ENCODE results near the gene SH3PXD2A. TPM values are rescaled to one million over a fixed set of nuclear protein-coding genes. Genes with fewer than 3 reads are reported as not detected.
A peak's percentile ranks its signal among the peaks of the same experiment; 100 is the strongest.

The SH3PXD2A gene
- total RNA-seq, 4 donors from 2014 or later = 6.2 to 16.8 (median 11.4) TPM

GRCh38 chr10:103592186-103593021, 263.0 kb downstream of the SH3PXD2A start:
- no peaks in the 10 kb centered on the region for H3K9me3 ChIP-seq
- intact Hi-C loops (cut with DNase I; ENCODE audit: low total_unique reads) (loop anchor here (2.0 to 5.0 kb wide), 2 partner anchors 110 to 176 kb away; no protein-coding TSS in a partner anchor), in situ Hi-C loops (cut with MboI; ENCODE audit: low sequenced_read_pairs in 4 of 4) (loop anchor here in 2 of 4 donors (25.0 kb wide), 2 partner anchors 180 to 270 kb away; partner anchors contain the start of gene SH3PXD2A (in 1 of the 2))
- H3K4me1 ChIP-seq = peaks cover 9 to 13% of the 10 kb centered on the region in 2 donors
- TF ChIP-seq CTCF (IDR thresholded peaks at IDR 0.05 in 4 of 5, conservative IDR thresholded peaks at IDR 0.05 in 1 of 5) = peak; percentile 55 to 78 (median 64)
- no peak for TF ChIP-seq POLR2A (IDR thresholded peaks at IDR 0.05)
- ATAC-seq (peak; percentile 51 to 63), DNase-seq (peak in 1 of 2 donors; percentile 50)
- no peaks in the 10 kb centered on the region for H3K27me3 ChIP-seq
- H3K36me3 ChIP-seq = no peaks in the 10 kb centered on the region
- H3K27ac ChIP-seq = peak overlapping the region in 1 of 4 donors; percentile 22
- no peak overlapping the region for H3K4me3 ChIP-seq

- TF ChIP-seq CTCF (IDR thresholded peaks at IDR 0.05 in 4 of 5, conservative IDR thresholded peaks at IDR 0.05 in 1 of 5) (no peak), POLR2A (IDR thresholded peaks at IDR 0.05) (no peak)
- Histone ChIP-seq H3K36me3 (no peaks in the 10 kb centered on the region), H3K9me3 (no peaks in the 10 kb centered on the region), H3K4me3 (no peak overlapping the region), H3K4me1 (peaks cover 0 to 17% of the 10 kb centered on the region in 2 donors), H3K27me3 (no peaks in the 10 kb centered on the region), H3K27ac (no peak overlapping the region)
- ATAC-seq = peak in 1 of 2 donors; percentile 17
- in situ Hi-C loops (cut with MboI; ENCODE audit: low sequenced_read_pairs in 4 of 4) = loop anchor here in 2 of 4 donors (25.0 kb wide), 2 partner anchors 179 to 271 kb away; partner anchors contain the start of gene SH3PXD2A (in 1 of the 2)
- intact Hi-C loops (cut with DNase I; ENCODE audit: low total_unique reads) = loop anchor here (5.0 kb wide), 1 partner anchor 109 kb away; no protein-coding TSS in a partner anchor
- no peak for DNase-seq
Observed at GRCh38 chr10:103590744-103591291, 264.6 kb downstream of the SH3PXD2A start.

GRCh38 chr10:103590060-103590459, 265.3 kb downstream of the SH3PXD2A start:
- DNase-seq (no peak), ATAC-seq (no peak)
- Histone ChIP-seq H3K36me3 (no peaks in the 10 kb centered on the region), H3K27me3 (no peaks in the 10 kb centered on the region), H3K4me1 (peaks cover 0 to 17% of the 10 kb centered on the region in 2 donors), H3K9me3 (no peaks in the 10 kb centered on the region), H3K27ac (no peak overlapping the region), H3K4me3 (no peak overlapping the region)
- TF ChIP-seq POLR2A (IDR thresholded peaks at IDR 0.05) (no peak), CTCF (IDR thresholded peaks at IDR 0.05 in 4 of 5, conservative IDR thresholded peaks at IDR 0.05 in 1 of 5) (no peak)
- in situ Hi-C loops (cut with MboI; ENCODE audit: low sequenced_read_pairs in 4 of 4) = loop anchor here in 2 of 4 donors (25.0 kb wide), 2 partner anchors 178 to 272 kb away; partner anchors contain the start of gene SH3PXD2A (in 1 of the 2)
- intact Hi-C loops (cut with DNase I; ENCODE audit: low total_unique reads) = loop anchor here (5.0 kb wide), 1 partner anchor 108 kb away; no protein-coding TSS in a partner anchor

GRCh38 chr10:103589074-103589630, 266.2 kb downstream of the SH3PXD2A start:
- no peak for DNase-seq
- H3K36me3 ChIP-seq = no peaks in the 10 kb centered on the region
- ATAC-seq = no peak
- H3K9me3 ChIP-seq = no peaks in the 10 kb centered on the region
- no peak overlapping the region for H3K4me3 ChIP-seq
- H3K27ac ChIP-seq = no peak overlapping the region
- in situ Hi-C loops (cut with MboI; ENCODE audit: low sequenced_read_pairs in 4 of 4) = loop anchor here in 2 of 4 donors (25.0 kb wide), 2 partner anchors 177 to 273 kb away; partner anchors contain the start of gene SH3PXD2A (in 1 of the 2)
- no peaks in the 10 kb centered on the region for H3K27me3 ChIP-seq
- peaks cover 0 to 17% of the 10 kb centered on the region in 2 donors for H3K4me1 ChIP-seq
- TF ChIP-seq POLR2A (IDR thresholded peaks at IDR 0.05) (no peak), CTCF (IDR thresholded peaks at IDR 0.05 in 4 of 5, conservative IDR thresholded peaks at IDR 0.05 in 1 of 5) (no peak)
- intact Hi-C loops (cut with DNase I; ENCODE audit: low total_unique reads) = no loop called here

Data from gastrocnemius medialis (tissue), 4 donors.